SH-SY5Y (cell line): ENCODE results near the gene SENP1.

ENCODE experiments used
- GATA2 ChIP-seq: IDR thresholded peaks from 2 replicates; pipeline ENCODE4 v1.6.1; 2011; ENCODE audit warnings: mild to moderate bottlenecking, low read depth, low read length
- GATA3 ChIP-seq: IDR thresholded peaks from 2 replicates; pipeline ENCODE4 v1.6.1; 2011; ENCODE audit warnings: low read depth, mild to moderate bottlenecking, low read length, moderate library complexity

DNA sequence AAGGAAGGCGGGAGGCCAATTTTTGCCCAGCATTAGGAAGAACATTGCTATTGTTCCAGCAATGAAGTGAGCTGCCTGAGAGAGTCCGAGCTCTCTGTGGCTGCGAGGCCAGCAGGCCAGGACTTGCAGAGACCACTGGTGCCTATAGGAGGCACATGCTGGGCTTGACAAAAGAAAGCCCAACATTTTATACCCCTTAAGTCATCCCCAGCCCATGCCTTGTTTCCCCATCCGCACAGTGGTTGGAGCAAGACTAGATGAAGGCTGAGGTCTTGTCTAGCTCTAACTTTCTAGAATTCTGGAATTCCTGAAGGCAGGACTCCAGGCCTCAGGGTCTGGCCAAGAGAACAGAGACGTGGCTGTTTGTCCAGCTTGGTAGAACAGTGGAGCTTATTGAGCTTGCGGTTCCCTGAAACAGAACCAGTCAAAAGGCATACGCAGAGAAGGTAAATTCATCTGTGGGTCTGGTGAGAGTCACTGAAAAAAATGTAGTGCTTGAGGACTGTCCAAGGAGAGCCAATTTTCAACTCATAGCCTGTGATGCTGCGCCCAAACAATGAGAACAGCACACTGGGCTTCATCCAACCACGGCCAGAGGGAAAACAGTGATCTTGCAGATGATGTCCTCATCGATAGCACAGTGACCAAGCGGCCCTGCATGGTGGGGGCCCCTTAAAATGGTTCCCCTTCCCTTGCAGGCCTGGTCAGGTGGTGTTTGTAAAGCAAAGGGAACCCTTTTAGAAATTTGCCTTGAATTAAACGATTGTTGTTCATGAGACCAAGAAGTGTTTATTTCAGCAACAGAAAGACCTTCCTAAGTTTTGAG lies 74.5 kb downstream of the SENP1 start:
- TF ChIP-seq GATA3 = no peak
- no peak for TF ChIP-seq GATA2
